A549 treated with AZD9567 at 1 μM for 4 hours (cell line): ENCODE data around the gene NMNAT2. TPM values are rescaled to one million over a fixed set of nuclear protein-coding genes. Genes with fewer than 3 reads are reported as not detected.

ENCODE experiments used
- total RNA-seq: library from RNA; stranded (reverse); fragments of 200-300 nt; extraction: Qiagen RNA extraction; gene quantifications from 5 replicates; pipeline ENCODE4 v1.2.3, GENCODE V29; 2022; ENCODE audit not compliant: insufficient read depth

NMNAT2 gene
- total RNA-seq: 0.36 to 0.58 TPM (median 0.41 TPM) in 5 replicates

DNA sequence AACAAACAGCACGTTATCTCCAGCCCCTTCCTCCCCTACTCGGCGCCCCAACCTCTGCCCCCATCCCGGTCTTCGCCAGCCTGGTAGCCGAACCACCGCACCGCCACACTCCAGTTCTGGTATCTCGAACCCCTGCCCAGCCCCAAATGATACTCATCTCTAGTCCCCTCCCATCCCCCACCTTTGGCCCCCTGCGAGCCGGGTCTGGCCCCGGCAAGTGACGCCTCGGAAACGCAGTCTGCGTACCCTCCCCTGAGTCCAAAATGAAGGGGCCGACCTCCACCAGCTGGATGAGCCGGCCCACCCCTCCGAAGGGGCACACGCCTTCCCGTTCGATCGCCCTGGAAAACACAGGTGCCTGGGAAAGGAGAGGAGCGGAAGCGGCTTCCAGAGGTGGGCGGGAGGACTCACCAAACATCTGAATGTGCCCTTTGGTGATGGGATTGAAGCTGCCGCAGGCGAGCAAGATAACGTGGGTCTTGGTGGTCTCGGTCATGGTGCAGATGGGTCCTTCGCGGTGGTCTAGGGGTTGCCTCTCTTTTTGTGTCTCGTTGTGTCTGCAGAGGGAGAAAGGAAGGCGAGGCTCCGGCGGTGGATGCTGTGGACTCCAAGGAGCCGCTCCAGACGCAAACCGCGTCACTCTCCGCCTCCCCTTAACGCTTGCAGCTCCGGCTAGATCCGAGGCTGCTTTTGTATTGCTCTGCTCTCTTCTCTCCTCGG lies at the start of gene NMNAT2:
TSS of gene NMNAT2 (minus strand) at position 609 of the 720 bp plus-strand sequence. CDS start at position 496, 113 bp downstream.

Other genes with a start within 250 kb of the NMNAT2 start
- 17.0 to 21.7 TPM (median 17.2 TPM) in 5 replicates for gene LAMC2, start 232.1 kb downstream of the NMNAT2 start, total RNA-seq
- 29.3 to 38.6 TPM (median 32.9 TPM) in 5 replicates for gene SMG7, start 54.1 kb upstream of the NMNAT2 start, total RNA-seq
- gene NCF2, start 172.1 kb upstream of the NMNAT2 start, total RNA-seq: 0.94 to 3.2 TPM (median 1.4 TPM) in 5 replicates
- gene ARPC5, start 217.4 kb upstream of the NMNAT2 start, total RNA-seq: 142 to 175 TPM (median 165 TPM) in 5 replicates
- not detected in 5 replicates for gene APOBEC4, start 234.9 kb upstream of the NMNAT2 start, total RNA-seq